T-helper 17 cell (primary cell): Measurements from ENCODE around the gene MYO18A. TPM values are rescaled to one million over a fixed set of nuclear protein-coding genes. Genes with fewer than 3 reads are reported as not detected.

ENCODE experiments used
- ATAC-seq: fragments of 150-1000 bp; cut with Tn5 transposase; 2 replicates; pipeline ENCODE4 v1.10.0; 2021; ENCODE audit warnings: mild to moderate bottlenecking, moderate library complexity
- DNase-seq, 3 donors: peaks; one replicate each; pipeline versions ENCODE4 v3.0.0 to v3.0.0-alpha.2; 2020 to 2021
- H3K9me3 ChIP-seq: one replicate; pipeline ENCODE4 v1.7.0; 2013; ENCODE audit warnings: low read length, mild to moderate bottlenecking; ENCODE audit not compliant: control insufficient read depth, poor library complexity, severe bottlenecking
- H3K27ac Mint-ChIP-seq: one replicate; pipeline ENCODE4 v1.8.0; 2022; ENCODE audit warnings: mild to moderate bottlenecking, moderate library complexity, mixed read lengths
- H3K27me3 Mint-ChIP-seq: one replicate; pipeline ENCODE4 v1.8.0; 2022; ENCODE audit warnings: mixed read lengths
- H3K36me3 Mint-ChIP-seq: one replicate; pipeline ENCODE4 v1.8.0; 2022; ENCODE audit warnings: low read depth, mixed read lengths
- H3K4me1 Mint-ChIP-seq: one replicate; pipeline ENCODE4 v1.8.0; 2022; ENCODE audit warnings: mild to moderate bottlenecking, mixed read lengths
- H3K4me3 Mint-ChIP-seq: one replicate; pipeline ENCODE4 v1.8.0; 2022; ENCODE audit warnings: mild to moderate bottlenecking, moderate library complexity, mixed read lengths
- total RNA-seq, 4 donors: library from RNA in 2 of 4; stranded (reverse) in 2 of 4; gene quantifications; one replicate each; pipeline ENCODE4 v1.2.3 and lab custom pipeline; 2022 to 2026

Gene MYO18A
- total RNA-seq, 2 donors from 2014 or later, result 142 to 153 TPM

- peaks cover 10% of the 10 kb centered on the region for H3K4me1 Mint-ChIP-seq
- H3K4me3 Mint-ChIP-seq, result no peak overlapping the region
- no peaks in the 10 kb centered on the region for H3K9me3 ChIP-seq
- H3K27ac Mint-ChIP-seq, result no peak overlapping the region
- no peak for DNase-seq
- no peak for ATAC-seq
- H3K36me3 Mint-ChIP-seq, result peaks cover 6% of the 10 kb centered on the region
- no peaks in the 10 kb centered on the region for H3K27me3 Mint-ChIP-seq
Observed at GRCh38 chr17:29168079-29168758, 12.0 kb downstream of the MYO18A start.

GRCh38 chr17:29167393-29168078, 12.7 kb downstream of the MYO18A start:
- Mint-ChIP-seq H3K4me3 (no peak overlapping the region), H3K4me1 (peaks cover 10% of the 10 kb centered on the region), H3K36me3 (peaks cover 6% of the 10 kb centered on the region), H3K27ac (no peak overlapping the region), H3K27me3 (no peaks in the 10 kb centered on the region)
- no peak for DNase-seq
- H3K9me3 ChIP-seq, result no peaks in the 10 kb centered on the region
- ATAC-seq, result no peak

DNA sequence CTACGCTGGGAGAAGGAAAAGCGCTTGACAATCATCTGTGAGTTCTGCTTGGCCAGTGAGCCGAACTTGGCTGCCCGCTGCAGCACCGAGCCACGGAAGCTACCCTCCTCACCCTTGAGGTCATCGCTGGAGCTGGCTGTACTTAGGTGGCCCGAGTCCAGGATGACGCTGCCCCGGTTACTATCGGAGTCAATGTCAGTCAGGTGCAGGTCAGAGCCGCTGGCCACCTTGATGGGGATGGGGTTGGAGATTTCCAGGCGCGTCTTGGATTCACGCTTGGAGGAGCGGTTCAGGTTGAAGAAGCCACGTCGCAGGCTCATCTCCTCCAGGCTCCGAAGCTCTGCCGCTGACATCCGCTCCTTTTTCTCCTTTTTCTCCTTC, 13.7 kb downstream of the MYO18A start:
- H3K27ac Mint-ChIP-seq, result no peak overlapping the region
- peaks cover 6% of the 10 kb centered on the region for H3K36me3 Mint-ChIP-seq
- no peak for DNase-seq
- H3K27me3 Mint-ChIP-seq, result no peaks in the 10 kb centered on the region
- peaks cover 16% of the 10 kb centered on the region for H3K4me1 Mint-ChIP-seq
- no peak for ATAC-seq
- H3K9me3 ChIP-seq, result no peaks in the 10 kb centered on the region
- no peak overlapping the region for H3K4me3 Mint-ChIP-seq

GRCh38 chr17:29165800-29166506, 14.2 kb downstream of the MYO18A start:
- Mint-ChIP-seq H3K4me1 (peaks cover 16% of the 10 kb centered on the region), H3K27me3 (no peaks in the 10 kb centered on the region), H3K27ac (no peak overlapping the region), H3K4me3 (no peak overlapping the region), H3K36me3 (peaks cover 6% of the 10 kb centered on the region)
- DNase-seq, result no peak
- H3K9me3 ChIP-seq, result no peaks in the 10 kb centered on the region
- no peak for ATAC-seq

DNA sequence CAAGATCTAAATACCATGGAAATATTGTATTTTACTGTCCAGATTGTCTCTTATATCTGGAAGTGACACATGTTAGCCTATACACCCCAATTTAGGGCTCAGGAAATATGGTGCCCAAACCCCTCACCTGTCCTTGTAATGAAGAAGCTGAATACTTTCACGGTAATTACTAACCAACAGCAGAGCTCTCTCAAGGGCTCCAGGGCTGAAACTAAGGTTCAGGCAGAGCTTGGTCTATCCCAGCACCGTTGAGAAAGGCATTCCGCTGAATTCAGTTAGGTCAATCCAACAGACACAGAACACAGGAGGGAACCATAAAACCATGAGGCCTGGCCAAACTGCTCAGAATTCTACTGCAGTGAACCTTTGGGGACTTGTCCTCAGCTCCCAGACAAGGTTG, 14.9 kb downstream of the MYO18A start:
- ATAC-seq (no peak), DNase-seq (no peak)
- peaks cover 2% of the 10 kb centered on the region for H3K36me3 Mint-ChIP-seq
- no peak overlapping the region for H3K27ac Mint-ChIP-seq
- no peaks in the 10 kb centered on the region for H3K27me3 Mint-ChIP-seq
- no peak overlapping the region for H3K4me3 Mint-ChIP-seq
- peaks cover 12% of the 10 kb centered on the region for H3K4me1 Mint-ChIP-seq
- no peaks in the 10 kb centered on the region for H3K9me3 ChIP-seq

GRCh38 chr17:29163563-29163962, 16.6 kb downstream of the MYO18A start:
- no peak overlapping the region for H3K4me3 Mint-ChIP-seq
- H3K36me3 Mint-ChIP-seq, result peaks cover 2% of the 10 kb centered on the region
- peaks cover 23% of the 10 kb centered on the region for H3K4me1 Mint-ChIP-seq
- no peak for DNase-seq
- no peaks in the 10 kb centered on the region for H3K9me3 ChIP-seq
- no peak overlapping the region for H3K27ac Mint-ChIP-seq
- no peaks in the 10 kb centered on the region for H3K27me3 Mint-ChIP-seq
- no peak for ATAC-seq

DNA sequence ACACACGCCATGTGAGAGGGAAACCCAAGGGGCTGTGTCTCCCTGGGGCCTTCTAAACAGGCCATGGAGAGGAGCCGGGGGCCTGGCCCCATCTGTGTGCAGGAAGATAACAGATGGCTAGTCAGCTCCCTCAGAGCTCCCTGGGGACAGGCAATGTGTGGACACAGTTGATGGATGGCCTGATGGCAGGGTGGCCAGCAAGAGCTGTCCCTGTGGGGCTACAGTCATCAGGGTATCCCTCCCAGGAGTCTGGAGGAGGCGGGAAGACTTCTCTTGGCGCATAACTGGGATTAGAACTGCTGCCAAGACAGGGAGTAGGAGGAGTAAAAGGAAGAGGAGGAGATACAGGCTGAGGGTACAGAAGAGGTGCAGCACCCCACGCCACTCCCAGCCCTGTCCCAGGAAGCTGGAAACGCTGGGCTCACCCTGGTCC, 17.3 kb downstream of the MYO18A start:
- Mint-ChIP-seq H3K4me3 (no peak overlapping the region), H3K27ac (peak overlapping the region; percentile 51)

DNA sequence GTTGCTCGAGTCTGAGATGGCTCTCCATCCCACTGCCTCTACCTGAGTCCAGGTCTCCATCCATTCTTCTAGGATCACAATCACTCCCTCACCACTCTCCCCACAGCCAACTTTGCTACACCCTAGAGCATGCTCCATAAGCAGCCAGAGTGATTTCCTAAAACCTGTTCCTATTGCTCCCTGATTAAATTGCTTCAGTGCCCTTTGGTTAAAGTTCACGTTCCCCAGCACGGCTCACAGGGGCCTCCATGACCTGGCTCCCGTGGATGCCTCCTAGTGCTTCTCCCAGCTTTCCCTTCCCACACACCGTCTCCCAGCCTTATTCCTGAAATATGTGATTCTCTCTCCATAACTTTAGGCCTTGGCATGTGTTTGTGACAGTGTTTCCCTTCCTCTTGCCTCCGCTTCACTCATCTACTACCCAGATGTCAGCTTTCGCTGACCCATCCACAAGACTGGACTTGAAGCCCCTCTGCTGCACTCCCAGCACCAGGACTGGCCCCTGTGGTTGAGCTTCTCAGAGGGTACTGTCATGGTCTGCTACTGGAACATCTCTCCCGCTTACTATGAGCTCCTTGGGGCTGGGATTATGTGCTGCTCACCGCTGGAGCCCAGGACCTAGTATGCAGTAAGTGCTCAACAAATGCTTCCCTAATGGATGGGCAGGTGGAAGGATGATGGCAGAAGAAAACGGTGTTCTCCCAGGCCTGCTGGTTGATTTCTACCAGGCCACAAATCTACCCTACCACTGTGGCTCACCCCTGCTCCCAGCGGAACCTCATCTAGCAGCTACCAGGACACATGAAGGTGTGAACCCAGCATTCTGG, 17.9 kb downstream of the MYO18A start:
- ATAC-seq, result no peak
- no peak for DNase-seq
- H3K9me3 ChIP-seq, result no peaks in the 10 kb centered on the region
- Mint-ChIP-seq H3K36me3 (peaks cover 2% of the 10 kb centered on the region), H3K4me1 (peaks cover 21% of the 10 kb centered on the region), H3K27me3 (no peaks in the 10 kb centered on the region), H3K27ac (peak overlapping the region; percentile 51), H3K4me3 (no peak overlapping the region)

More for the DNA sequence above, 17.3 kb downstream of the MYO18A start:
- no peak for ATAC-seq
- Mint-ChIP-seq H3K4me1 (peaks cover 23% of the 10 kb centered on the region), H3K36me3 (peaks cover 2% of the 10 kb centered on the region), H3K27me3 (no peaks in the 10 kb centered on the region)
- no peaks in the 10 kb centered on the region for H3K9me3 ChIP-seq
- DNase-seq, result no peak

DNA sequence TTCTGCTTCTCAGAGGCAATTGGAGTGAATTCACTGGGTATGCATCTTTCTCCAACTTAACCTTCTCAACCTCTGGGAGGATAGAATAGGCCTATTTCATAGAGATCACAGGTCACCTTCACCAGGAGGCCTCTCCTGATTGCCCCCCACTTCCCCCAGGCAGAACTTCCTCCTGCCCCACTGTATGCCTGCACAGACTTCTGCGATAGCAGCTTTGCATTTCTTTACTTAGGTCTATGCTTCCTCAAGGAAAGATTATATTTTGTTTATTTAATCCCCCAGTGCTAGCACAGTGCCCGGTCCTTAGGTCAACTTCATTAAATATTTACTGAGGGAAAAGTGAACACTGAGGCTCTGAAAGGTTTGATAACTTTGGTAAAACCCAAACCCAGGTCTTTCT, 19.9 kb downstream of the MYO18A start:
- peak overlapping the region; percentile 93 for H3K27ac Mint-ChIP-seq
- no peaks in the 10 kb centered on the region for H3K9me3 ChIP-seq
- peaks cover 23% of the 10 kb centered on the region for H3K4me1 Mint-ChIP-seq
- no peaks in the 10 kb centered on the region for H3K27me3 Mint-ChIP-seq
- H3K36me3 Mint-ChIP-seq, result no peaks in the 10 kb centered on the region
- no peak for DNase-seq
- ATAC-seq, result no peak
- H3K4me3 Mint-ChIP-seq, result no peak overlapping the region

DNA sequence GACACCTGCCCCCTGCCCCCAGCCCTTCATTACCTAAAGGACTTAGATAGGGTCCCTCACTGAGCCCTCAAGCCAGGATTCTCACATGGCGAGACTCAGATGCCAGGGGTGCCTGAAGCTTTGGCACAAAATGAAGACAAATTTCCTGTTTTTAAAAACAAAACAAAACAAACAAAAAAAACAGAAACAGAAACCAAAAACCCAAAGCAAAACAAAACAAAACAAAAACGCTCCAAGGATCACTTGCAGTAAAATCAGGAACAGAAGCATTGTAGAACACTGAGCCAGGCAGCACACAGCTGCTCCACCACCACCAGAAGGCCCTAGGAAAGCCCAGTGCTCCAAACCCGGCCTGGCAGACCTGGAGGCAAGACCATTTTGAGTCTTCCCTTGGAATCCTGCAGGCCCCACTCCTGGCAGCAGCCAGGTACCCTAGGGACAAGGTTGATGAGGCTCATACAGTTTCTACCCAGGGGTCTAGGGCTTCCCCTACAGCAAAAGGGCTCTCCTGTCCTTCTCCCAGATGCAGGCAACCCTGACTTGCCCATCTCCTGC, 20.8 kb downstream of the MYO18A start:
- Mint-ChIP-seq H3K27me3 (no peaks in the 10 kb centered on the region), H3K27ac (peak overlapping the region; percentile 93), H3K36me3 (no peaks in the 10 kb centered on the region), H3K4me3 (peak overlapping the region; percentile 13), H3K4me1 (peaks cover 28% of the 10 kb centered on the region)
- ATAC-seq (no peak), DNase-seq (no peak)
- H3K9me3 ChIP-seq, result no peaks in the 10 kb centered on the region

DNA sequence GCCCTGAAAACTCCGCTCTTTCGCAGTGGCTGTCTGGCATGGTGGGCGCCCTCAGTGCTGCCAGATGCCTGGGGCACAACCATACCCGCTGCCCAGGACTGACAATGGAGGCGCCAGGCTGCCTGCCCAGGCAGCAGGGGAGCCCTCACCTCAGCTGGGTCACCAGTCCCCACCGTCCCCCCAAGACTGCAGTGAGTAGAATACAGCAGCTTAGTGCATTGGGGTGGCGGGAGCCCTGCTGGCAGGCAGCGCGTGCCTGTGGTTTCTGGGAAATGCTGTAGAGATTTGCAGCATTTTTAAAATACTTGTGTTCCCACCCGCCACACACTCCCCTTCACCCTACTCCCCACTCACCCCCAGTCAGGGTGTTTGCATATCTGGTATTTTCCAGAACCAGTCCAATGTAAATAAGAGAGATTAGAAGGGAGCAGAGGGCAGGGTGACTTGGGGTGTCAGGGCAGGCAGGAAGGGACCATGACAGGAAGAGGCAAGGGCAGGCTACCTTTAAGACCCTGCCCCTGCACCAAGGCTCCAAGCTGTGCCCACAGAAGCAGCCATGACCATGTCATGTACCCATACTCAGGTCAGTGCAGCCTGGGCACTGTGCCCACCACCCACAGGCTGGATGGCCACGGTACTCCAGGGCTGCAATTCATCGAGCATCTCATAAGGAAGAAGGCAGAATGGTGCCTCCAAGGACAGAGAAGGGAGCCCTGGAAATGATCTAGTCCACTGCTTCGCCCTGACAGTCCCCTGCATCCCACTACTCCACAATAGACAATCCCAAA, 21.5 kb downstream of the MYO18A start:
- ATAC-seq (no peak), DNase-seq (no peak)
- Mint-ChIP-seq H3K27ac (peak overlapping the region; percentile 93), H3K27me3 (no peaks in the 10 kb centered on the region), H3K36me3 (no peaks in the 10 kb centered on the region), H3K4me3 (no peak overlapping the region), H3K4me1 (peaks cover 35% of the 10 kb centered on the region)
- H3K9me3 ChIP-seq, result no peaks in the 10 kb centered on the region

DNA sequence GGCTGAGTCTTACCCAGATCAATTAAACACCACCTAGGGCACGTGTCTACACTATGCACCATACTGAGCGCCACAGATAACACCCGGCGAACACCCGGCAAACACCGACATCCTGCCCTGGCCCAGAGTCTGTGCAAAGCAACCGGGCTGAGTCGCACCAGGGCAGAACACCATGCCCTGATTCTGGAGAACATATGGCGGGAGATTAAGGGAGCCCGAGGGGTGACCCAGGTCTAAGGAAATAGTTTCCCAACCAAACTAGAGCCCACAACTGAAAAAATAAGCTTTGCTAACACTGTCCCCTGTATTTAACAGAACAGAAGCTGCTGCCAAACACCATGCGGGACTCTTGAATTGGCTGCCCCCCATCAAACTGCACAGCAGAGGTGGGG, 22.1 kb downstream of the MYO18A start:
- no peak overlapping the region for H3K4me3 Mint-ChIP-seq
- no peak for ATAC-seq

More for the DNA sequence above, 22.1 kb downstream of the MYO18A start:
- Mint-ChIP-seq H3K4me1 (peaks cover 37% of the 10 kb centered on the region), H3K36me3 (no peaks in the 10 kb centered on the region), H3K27me3 (no peaks in the 10 kb centered on the region), H3K27ac (no peak overlapping the region)
- no peaks in the 10 kb centered on the region for H3K9me3 ChIP-seq
- no peak for DNase-seq
